Lower leg skin (tissue), 3 donors: ENCODE results near the gene SLC39A7.

Experiments
- POLR2A ChIP-seq, 2 donors: fragments of 450-650 bp; IDR thresholded peaks; one replicate each; pipeline ENCODE4 v1.6.1; 2016 to 2017; ENCODE audit warnings: antibody characterized with exemption in 2 of 2, mild to moderate bottlenecking in 1 of 2, moderate library complexity in 1 of 2
- TF ChIP-seq, protein P1 (sequence below), 3 donors: fragments of 450-650 bp; IDR thresholded peaks; one replicate each; pipeline ENCODE4 v1.5.1; 2016; ENCODE audit warnings: antibody characterized with exemption in 3 of 3, mild to moderate bottlenecking in 3 of 3, moderate library complexity in 2 of 3

DNA sequence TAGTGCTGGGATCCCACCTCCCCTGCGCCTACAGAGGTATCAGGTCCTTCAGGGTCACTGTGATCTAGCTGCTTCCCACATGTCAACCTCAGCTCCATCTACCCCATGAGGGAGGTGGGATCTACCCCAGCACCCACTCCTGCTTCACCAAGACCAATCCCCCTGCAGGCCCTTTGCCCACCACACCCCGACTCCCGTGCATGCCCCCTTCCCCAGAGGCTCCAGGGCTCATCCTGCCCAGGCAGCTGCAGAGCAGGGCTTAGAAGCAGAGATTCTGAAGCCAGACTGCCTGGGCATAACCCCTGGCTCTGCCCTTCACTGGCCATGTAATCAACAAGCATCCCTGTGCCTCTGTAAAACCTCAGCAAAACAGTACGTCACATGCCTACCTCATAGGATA, 25.9 kb upstream of the SLC39A7 start:
- TF ChIP-seq POLR2A (IDR thresholded peaks at IDR 0.05) = no peak
- TF ChIP-seq, protein P1, sequence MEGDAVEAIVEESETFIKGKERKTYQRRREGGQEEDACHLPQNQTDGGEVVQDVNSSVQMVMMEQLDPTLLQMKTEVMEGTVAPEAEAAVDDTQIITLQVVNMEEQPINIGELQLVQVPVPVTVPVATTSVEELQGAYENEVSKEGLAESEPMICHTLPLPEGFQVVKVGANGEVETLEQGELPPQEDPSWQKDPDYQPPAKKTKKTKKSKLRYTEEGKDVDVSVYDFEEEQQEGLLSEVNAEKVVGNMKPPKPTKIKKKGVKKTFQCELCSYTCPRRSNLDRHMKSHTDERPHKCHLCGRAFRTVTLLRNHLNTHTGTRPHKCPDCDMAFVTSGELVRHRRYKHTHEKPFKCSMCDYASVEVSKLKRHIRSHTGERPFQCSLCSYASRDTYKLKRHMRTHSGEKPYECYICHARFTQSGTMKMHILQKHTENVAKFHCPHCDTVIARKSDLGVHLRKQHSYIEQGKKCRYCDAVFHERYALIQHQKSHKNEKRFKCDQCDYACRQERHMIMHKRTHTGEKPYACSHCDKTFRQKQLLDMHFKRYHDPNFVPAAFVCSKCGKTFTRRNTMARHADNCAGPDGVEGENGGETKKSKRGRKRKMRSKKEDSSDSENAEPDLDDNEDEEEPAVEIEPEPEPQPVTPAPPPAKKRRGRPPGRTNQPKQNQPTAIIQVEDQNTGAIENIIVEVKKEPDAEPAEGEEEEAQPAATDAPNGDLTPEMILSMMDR (IDR thresholded peaks at IDR 0.05) = no peak
